GM12891 (cell line): ENCODE results near the gene CCDC43.
A peak's percentile ranks its signal among the peaks of the same experiment; 100 is the strongest.
"Not testable (repeated sequence)": the region's sequence is repeated elsewhere in the genome, so short reads cannot be mapped to it uniquely, and the experiment has no call there.

ENCODE experiments used
- DNase-seq: peaks from one replicate; pipeline ENCODE4 v3.0.0; 2011; ENCODE audit warnings: low spot score; ENCODE audit not compliant: insufficient read length
- FAIRE-seq: peaks from 2 replicates; lab custom pipeline; 2011; peaks lifted over from hg19 to GRCh38; lab: Jason Lieb, UNC
- PAX5 ChIP-seq: IDR thresholded peaks from 2 replicates; pipeline ENCODE4 v1.6.1; 2011; ENCODE audit warnings: low read length, moderate library complexity, mild to moderate bottlenecking; ENCODE audit not compliant: insufficient read depth, severe bottlenecking
- POLR2A ChIP-seq: IDR thresholded peaks from 2 replicates; pipeline ENCODE4 v1.6.1; 2011; ENCODE audit warnings: low read depth, low read length, control low read depth
- POLR2AphosphoS5 ChIP-seq: IDR thresholded peaks from 2 replicates; pipeline ENCODE4 v1.6.1; 2011; ENCODE audit warnings: low read depth, low read length, control low read depth
- POU2F2 ChIP-seq: IDR thresholded peaks from 2 replicates; pipeline ENCODE4 v1.6.1; 2011; ENCODE audit warnings: low read depth, mild to moderate bottlenecking, control low read depth, low read length, moderate library complexity
- SPI1 ChIP-seq: IDR thresholded peaks from 2 replicates; pipeline ENCODE4 v1.6.1; 2011; ENCODE audit warnings: low read depth, low read length, control low read depth
- TAF1 ChIP-seq: IDR thresholded peaks from 2 replicates; pipeline ENCODE4 v1.6.1; 2011; ENCODE audit warnings: low read depth, low read length, control low read depth

CCDC43 gene

GRCh38 chr17:44647736-44648135 lies 41.8 kb downstream of the CCDC43 start:
- DNase-seq (no peak), FAIRE-seq (peak; percentile 51)
- TF ChIP-seq POU2F2, result no peak
- no peak for TF ChIP-seq SPI1
- TF ChIP-seq POLR2AphosphoS5, result no peak
- no peak for TF ChIP-seq TAF1
- no peak for TF ChIP-seq PAX5

GRCh38 chr17:44646280-44646679 lies 43.3 kb downstream of the CCDC43 start:
- no peak for DNase-seq
- FAIRE-seq, result no peak
- no peak for TF ChIP-seq POLR2AphosphoS5
- TF ChIP-seq POLR2A, result no peak
- no peak for TF ChIP-seq POU2F2
- TF ChIP-seq PAX5, result no peak
- no peak for TF ChIP-seq SPI1
- no peak for TF ChIP-seq TAF1

GRCh38 chr17:44645341-44645740 lies 44.2 kb downstream of the CCDC43 start:
- TF ChIP-seq SPI1 (no peak), TAF1 (no peak), POLR2A (no peak), PAX5 (no peak)
- no peak for FAIRE-seq
- no peak for DNase-seq

GRCh38 chr17:44642834-44643233 lies 46.7 kb downstream of the CCDC43 start:
- DNase-seq (no peak), FAIRE-seq (no peak)
- TF ChIP-seq TAF1 (no peak), POU2F2 (no peak), POLR2AphosphoS5 (no peak), SPI1 (no peak), POLR2A (no peak), PAX5 (no peak)

GRCh38 chr17:44637066-44637465 lies 52.5 kb downstream of the CCDC43 start:
- DNase-seq, result no peak
- FAIRE-seq, result no peak
- no peak for TF ChIP-seq POLR2A
- TF ChIP-seq SPI1, result no peak
- no peak for TF ChIP-seq TAF1
- no peak for TF ChIP-seq POU2F2
- TF ChIP-seq PAX5, result no peak
- TF ChIP-seq POLR2AphosphoS5, result no peak

GRCh38 chr17:44636562-44636961 lies 53.0 kb downstream of the CCDC43 start:
- no peak for DNase-seq
- TF ChIP-seq POLR2AphosphoS5, result no peak
- no peak for TF ChIP-seq POLR2A
- no peak for FAIRE-seq

- not testable (repeated sequence) for FAIRE-seq, DNase-seq
Measured at GRCh38 chr17:44634401-44634800, 55.2 kb downstream of the CCDC43 start.

- DNase-seq (no peak), FAIRE-seq (no peak)
- no peak for TF ChIP-seq POLR2AphosphoS5
- TF ChIP-seq POLR2A, result no peak
- TF ChIP-seq SPI1, result no peak
- no peak for TF ChIP-seq TAF1
- no peak for TF ChIP-seq PAX5
- TF ChIP-seq POU2F2, result no peak
Measured at GRCh38 chr17:44633998-44634397, 55.6 kb downstream of the CCDC43 start.

GRCh38 chr17:44630703-44631102 lies 58.9 kb downstream of the CCDC43 start:
- DNase-seq, result no peak
- no peak for FAIRE-seq
- TF ChIP-seq PAX5 (no peak), POLR2A (no peak), POLR2AphosphoS5 (no peak), TAF1 (no peak), POU2F2 (no peak), SPI1 (no peak)

GRCh38 chr17:44629314-44629713 lies 60.3 kb downstream of the CCDC43 start:
- no peak for FAIRE-seq
- TF ChIP-seq TAF1, result no peak
- TF ChIP-seq POLR2A, result no peak
- TF ChIP-seq POLR2AphosphoS5, result no peak
- no peak for TF ChIP-seq SPI1
- no peak for TF ChIP-seq POU2F2
- no peak for TF ChIP-seq PAX5
- DNase-seq, result no peak
